SIG-M5 treated with dmso at 0.1 percent for 504 hours (cell line): ENCODE data around the gene PARP14.
"Not testable (repeated sequence)": the region's sequence is repeated elsewhere in the genome, so short reads cannot be mapped to it uniquely, and the experiment has no call there.

Source experiments
- DNase-seq: peaks from one replicate; lab custom pipeline; 2025; ENCODE audit not compliant: unreplicated experiment; lab: John Stamatoyannopoulos, UW

Gene PARP14

GRCh38 chr3:122680475-122681283 lies at the start of gene PARP14:
TSS of gene PARP14 (plus strand) at chr3:122680839. CDS start at chr3:122680884, 45 bp downstream.
- DNase-seq, result peak; percentile 56

- DNase-seq, result no peak
Measured at GRCh38 chr3:122635789-122636188, 44.9 kb upstream of the PARP14 start.

- DNase-seq, result no peak
Measured at GRCh38 chr3:122636697-122637096, 43.9 kb upstream of the PARP14 start.

- DNase-seq, result no peak
Measured at GRCh38 chr3:122640437-122640999, 40.1 kb upstream of the PARP14 start.

GRCh38 chr3:122642935-122643334 lies 37.7 kb upstream of the PARP14 start:
- DNase-seq, result no peak

- no peak for DNase-seq
Measured at GRCh38 chr3:122646146-122646988, 34.3 kb upstream of the PARP14 start.

GRCh38 chr3:122651233-122651907 lies 29.3 kb upstream of the PARP14 start:
- not testable (repeated sequence) for DNase-seq

- not testable (repeated sequence) for DNase-seq
Measured at GRCh38 chr3:122651962-122652361, 28.7 kb upstream of the PARP14 start.

- DNase-seq, result not testable (repeated sequence)
Measured at GRCh38 chr3:122658336-122658735, 22.3 kb upstream of the PARP14 start.

GRCh38 chr3:122660297-122660974 lies 20.2 kb upstream of the PARP14 start:
- no peak for DNase-seq

GRCh38 chr3:122661633-122662032 lies 19.0 kb upstream of the PARP14 start:
- DNase-seq, result peak; percentile 91

- DNase-seq, result no peak
Measured at GRCh38 chr3:122662505-122662904, 18.1 kb upstream of the PARP14 start.

- DNase-seq, result no peak
Measured at GRCh38 chr3:122665226-122665786, 15.3 kb upstream of the PARP14 start.

- no peak for DNase-seq
Measured at GRCh38 chr3:122665881-122666280, 14.8 kb upstream of the PARP14 start.

- peak; percentile 70 for DNase-seq
Measured at GRCh38 chr3:122668930-122669730, 11.5 kb upstream of the PARP14 start.

GRCh38 chr3:122671553-122671952 lies 9.1 kb upstream of the PARP14 start:
- DNase-seq, result no peak

- DNase-seq, result peak; percentile 18
Measured at GRCh38 chr3:122674339-122674738, 6.3 kb upstream of the PARP14 start.

- no peak for DNase-seq
Measured at GRCh38 chr3:122676759-122677158, 3.9 kb upstream of the PARP14 start.

GRCh38 chr3:122677216-122677615 lies 3.4 kb upstream of the PARP14 start:
- DNase-seq, result no peak
